HL-60 (cell line): ENCODE measurements around the gene DENND5A.

ENCODE experiments used
- CTCF ChIP-seq: IDR thresholded peaks from one replicate; pipeline ENCODE4 v1.5.1; 2011; ENCODE audit warnings: low read length, control low read depth, inconsistent platforms; ENCODE audit not compliant: insufficient read depth
- GABPA ChIP-seq: IDR thresholded peaks from 2 replicates; pipeline ENCODE4 v1.6.1; 2012; ENCODE audit warnings: low read depth
- POLR2AphosphoS5 ChIP-seq: IDR thresholded peaks from 2 replicates; pipeline ENCODE4 v1.6.1; 2012; ENCODE audit warnings: low read depth
- REST ChIP-seq: IDR thresholded peaks from 2 replicates; pipeline ENCODE4 v1.6.1; 2012; ENCODE audit warnings: low read depth; ENCODE audit not compliant: insufficient replicate concordance

- TF ChIP-seq CTCF (no peak), POLR2AphosphoS5 (no peak), GABPA (no peak), REST (no peak)
These were observed 124.0 kb downstream of the DENND5A start for GRCh38 chr11:9141186-9141585.
